SK-N-SH (cell line): ENCODE data around the gene PTPRF. TPM values are rescaled to one million over a fixed set of nuclear protein-coding genes. Genes with fewer than 3 reads are reported as not detected.

Source experiments
- CTCF ChIA-PET: fragments of 300-600, 350-600 bp; formaldehyde crosslinking; extraction: SDS; loops from one replicate; lab custom pipeline; 2021; lab: Yijun Ruan, JAX
- POLR2A ChIA-PET: fragments of 350-600 bp; sonication (Branson Sonifier 250); formaldehyde crosslinking; extraction: SDS; loops from one replicate; lab custom pipeline; 2020; ENCODE audit warnings: antibody characterized with exemption, inconsistent platforms; lab: Yijun Ruan, JAX
- DNase-seq: peaks from one replicate; pipeline ENCODE4 v3.0.0; 2012
- H2AFZ ChIP-seq: fragments of 200-600 bp; sonication (generic); 2 replicates; pipeline ENCODE4 v1.8.1; 2016; ENCODE audit warnings: antibody characterized with exemption, mild to moderate bottlenecking, low read depth
- H3F3A ChIP-seq: fragments of 200-600 bp; sonication (generic); replicated peaks from 2 replicates; pipeline ENCODE3; 2016; ENCODE audit warnings: antibody characterized with exemption, mild to moderate bottlenecking; ENCODE audit not compliant: insufficient read depth
- H3K27ac ChIP-seq, 2 experiments: fragments of 200-500 bp in 1 of 2; fragments of 200-600 bp in 1 of 2; sonication (Bioruptor generic) in 1 of 2; sonication (generic), shearing (Covaris generic) in 1 of 2; 2 replicates each; pipeline versions ENCODE4 v1.5.1 to v1.6.1; 2014 to 2016; ENCODE audit warnings: low read depth in 2 of 2, inconsistent platforms in 1 of 2, low read length in 1 of 2, mild to moderate bottlenecking in 1 of 2, mixed read lengths in 1 of 2
- H3K27me3 ChIP-seq: fragments of 200-600 bp; sonication (generic), shearing (Covaris generic); 2 replicates; pipeline ENCODE4 v1.6.1; 2016; ENCODE audit warnings: mixed run types; ENCODE audit not compliant: insufficient read depth
- H3K36me3 ChIP-seq, 2 experiments: fragments of 200-500 bp in 1 of 2; fragments of 200-600 bp in 1 of 2; sonication (Bioruptor generic) in 1 of 2; sonication (generic) in 1 of 2; replicated peaks in 1 of 2; 2 replicates each; pipeline versions ENCODE3 to v1.5.1; 2014 to 2016; ENCODE audit warnings: low read length in 1 of 2, mild to moderate bottlenecking in 1 of 2; ENCODE audit not compliant: insufficient read depth in 2 of 2, control insufficient read depth in 1 of 2
- H3K4me1 ChIP-seq, 2 experiments: fragments of 200-500 bp in 1 of 2; fragments of 200-600 bp in 1 of 2; sonication (Bioruptor generic) in 1 of 2; sonication (generic), shearing (Covaris generic) in 1 of 2; 2 replicates each; pipeline versions ENCODE4 v1.5.1 to v1.6.1; 2014 to 2016; ENCODE audit warnings: low read depth in 1 of 2, low read length in 1 of 2, mixed run types in 1 of 2; ENCODE audit not compliant: insufficient read depth in 2 of 2, control insufficient read depth in 1 of 2
- H3K4me2 ChIP-seq: fragments of 200-600 bp; sonication (generic), shearing (Covaris generic); 2 replicates; pipeline ENCODE4 v1.6.1; 2017; ENCODE audit warnings: mixed run types
- H3K4me3 ChIP-seq, 2 experiments: fragments of 200-500 bp in 1 of 2; fragments of 200-600 bp in 1 of 2; sonication (Bioruptor generic) in 1 of 2; sonication (generic), shearing (Covaris generic) in 1 of 2; 2 replicates each; pipeline versions ENCODE4 v1.5.1 to v1.8.1; 2014 to 2016; ENCODE audit warnings: low read depth in 2 of 2, inconsistent platforms in 1 of 2, low read length in 1 of 2, mild to moderate bottlenecking in 1 of 2, mixed read lengths in 1 of 2, moderate library complexity in 1 of 2
- H3K79me2 ChIP-seq: fragments of 200-600 bp; sonication (generic); 2 replicates; pipeline ENCODE4 v1.8.1; 2017; ENCODE audit warnings: mild to moderate bottlenecking; ENCODE audit not compliant: insufficient read depth
- H3K9ac ChIP-seq: fragments of 200-600 bp; sonication (generic); 2 replicates; pipeline ENCODE4 v1.6.1; 2017; ENCODE audit warnings: mixed run types
- H3K9me2 ChIP-seq: fragments of 200-600 bp; sonication (generic); 2 replicates; pipeline ENCODE4 v1.6.1; 2017; ENCODE audit warnings: mixed run types
- H3K9me3 ChIP-seq: fragments of 200-600 bp; sonication (generic); 2 replicates; pipeline ENCODE4 v1.6.1; 2017; ENCODE audit warnings: mixed run types, mild to moderate bottlenecking, moderate library complexity
- H4K20me1 ChIP-seq: fragments of 200-600 bp; sonication (generic); 2 replicates; pipeline ENCODE4 v1.6.1; 2017; ENCODE audit warnings: mild to moderate bottlenecking, mixed run types; ENCODE audit not compliant: insufficient read depth
- EP300 ChIP-seq, 2 experiments: IDR thresholded peaks; 2 replicates each; pipeline versions ENCODE4 v1.4.0 to v1.6.1; 2012; ENCODE audit warnings: borderline replicate concordance in 1 of 2, low read depth in 1 of 2, low read length in 1 of 2
- EZH2phosphoT487 ChIP-seq: fragments of 200-600 bp; sonication (generic); IDR thresholded peaks from 2 replicates; pipeline ENCODE4 v1.6.1; 2017; ENCODE audit warnings: low read depth, mixed run types, mild to moderate bottlenecking, antibody characterized with exemption, moderate library complexity, borderline replicate concordance
- JUND ChIP-seq: IDR thresholded peaks from 2 replicates; pipeline ENCODE4 v1.4.0; 2012
- MEF2A ChIP-seq: IDR thresholded peaks from 2 replicates; pipeline ENCODE4 v1.4.0; 2012; ENCODE audit warnings: low read depth, borderline replicate concordance
- NFIC ChIP-seq: IDR thresholded peaks from 2 replicates; pipeline ENCODE4 v1.4.0; 2012; ENCODE audit warnings: borderline replicate concordance
- RFX5 ChIP-seq: IDR thresholded peaks from 2 replicates; pipeline ENCODE4 v1.6.1; 2012; ENCODE audit warnings: mild to moderate bottlenecking, improper control_type of control experiment, low read length
- SMC3 ChIP-seq: IDR thresholded peaks from 2 replicates; pipeline ENCODE4 v1.6.1; 2012; ENCODE audit warnings: low read depth, low read length, improper control_type of control experiment
- TCF12 ChIP-seq: IDR thresholded peaks from 2 replicates; pipeline ENCODE4 v1.4.0; 2012
- TEAD4 ChIP-seq: IDR thresholded peaks from 2 replicates; pipeline ENCODE4 v1.4.0; 2012; ENCODE audit warnings: mild to moderate bottlenecking, borderline replicate concordance; ENCODE audit not compliant: insufficient read depth
- USF1 ChIP-seq: IDR thresholded peaks from 2 replicates; pipeline ENCODE4 v1.4.0; 2012; ENCODE audit warnings: low read depth, borderline replicate concordance
- YY1 ChIP-seq: IDR thresholded peaks from 2 replicates; pipeline ENCODE4 v1.4.0; 2012; ENCODE audit warnings: low read depth, mild to moderate bottlenecking
- WGBS: methylation state at CpG from one replicate; pipeline ENCODE4 v1.1.6; 2017; ENCODE audit warnings: low lambda C conversion rate; 5-methylcytosine and 5-hydroxymethylcytosine counted together
- polyA plus RNA-seq, 3 experiments: library from polyadenylated mRNA; depleted of rRNA; stranded (reverse); fragments of >200 nt; gene quantifications; 2 replicates each; pipeline ENCODE4 v1.2.3, GENCODE V29; 2012
- TF ChIP-seq, protein P1 (sequence below): fragments of 200-600 bp; sonication (generic); IDR thresholded peaks from 2 replicates; pipeline ENCODE4 v1.6.1; 2017; ENCODE audit warnings: antibody characterized with exemption, mild to moderate bottlenecking, moderate library complexity

Gene PTPRF
- polyA plus RNA-seq, 1 of the 3 experiments (the other 2 are of a cell fraction), result 72.7 TPM

DNA sequence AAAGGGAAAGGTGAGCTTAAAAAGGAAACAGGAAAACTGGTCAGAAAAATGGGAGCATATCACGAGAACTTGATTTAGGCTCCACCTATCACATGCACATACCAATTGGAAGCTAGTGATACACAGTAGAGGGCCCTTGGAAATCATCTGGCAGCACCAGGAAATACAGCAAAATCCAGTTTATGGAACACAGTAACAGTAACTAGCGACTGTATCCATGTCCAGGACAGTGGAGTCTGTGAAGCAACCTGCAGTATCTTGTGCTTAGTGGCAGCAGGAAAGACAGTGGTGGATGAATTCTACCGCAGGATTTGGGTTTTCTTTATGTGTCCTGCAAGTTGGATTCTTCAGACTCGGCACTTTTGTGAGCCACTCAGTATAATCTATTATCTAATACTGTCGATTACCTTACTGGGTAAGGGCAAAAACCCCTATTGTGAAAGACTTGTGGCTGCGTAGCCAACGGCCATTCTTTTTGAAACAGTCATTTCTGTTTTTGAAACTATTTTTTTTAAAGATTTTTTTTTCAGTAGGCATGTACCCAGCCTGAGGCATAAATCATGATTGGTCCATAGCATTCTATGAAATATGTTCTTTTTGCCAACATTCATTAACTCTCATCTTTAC is 117.7 kb downstream of the PTPRF start:
- peaks cover 8% of the 10 kb centered on the region for H3F3A ChIP-seq
- peaks cover 0 to 10% of the 10 kb centered on the region in 2 experiments; a peak in 2 of 4 replicates for H3K4me1 ChIP-seq
- peaks cover 3 to 5% of the 10 kb centered on the region in 2 experiments for H3K36me3 ChIP-seq
- H3K27me3 ChIP-seq, result no peaks in the 10 kb centered on the region
- ChIA-PET CTCF (no interaction called here), POLR2A (no interaction called here)
- peak overlapping the region; percentile 8 to 89; a peak in 2 of 4 replicates for H3K27ac ChIP-seq
- H3K4me3 ChIP-seq, result no peak overlapping the region
- peaks cover 30% of the 10 kb centered on the region for H3K79me2 ChIP-seq
- peak overlapping the region; percentile 92; the same call in 1 of the 2 replicates for H2AFZ ChIP-seq
- H3K4me2 ChIP-seq, result no peak overlapping the region
- WGBS, result 92% methylated on average over 7 of the region's 7 CpGs
- no peak for TF ChIP-seq RFX5
- no peak for TF ChIP-seq TEAD4
- no peak for TF ChIP-seq NFIC
- TF ChIP-seq MEF2A, result no peak
- TF ChIP-seq, protein P1, sequence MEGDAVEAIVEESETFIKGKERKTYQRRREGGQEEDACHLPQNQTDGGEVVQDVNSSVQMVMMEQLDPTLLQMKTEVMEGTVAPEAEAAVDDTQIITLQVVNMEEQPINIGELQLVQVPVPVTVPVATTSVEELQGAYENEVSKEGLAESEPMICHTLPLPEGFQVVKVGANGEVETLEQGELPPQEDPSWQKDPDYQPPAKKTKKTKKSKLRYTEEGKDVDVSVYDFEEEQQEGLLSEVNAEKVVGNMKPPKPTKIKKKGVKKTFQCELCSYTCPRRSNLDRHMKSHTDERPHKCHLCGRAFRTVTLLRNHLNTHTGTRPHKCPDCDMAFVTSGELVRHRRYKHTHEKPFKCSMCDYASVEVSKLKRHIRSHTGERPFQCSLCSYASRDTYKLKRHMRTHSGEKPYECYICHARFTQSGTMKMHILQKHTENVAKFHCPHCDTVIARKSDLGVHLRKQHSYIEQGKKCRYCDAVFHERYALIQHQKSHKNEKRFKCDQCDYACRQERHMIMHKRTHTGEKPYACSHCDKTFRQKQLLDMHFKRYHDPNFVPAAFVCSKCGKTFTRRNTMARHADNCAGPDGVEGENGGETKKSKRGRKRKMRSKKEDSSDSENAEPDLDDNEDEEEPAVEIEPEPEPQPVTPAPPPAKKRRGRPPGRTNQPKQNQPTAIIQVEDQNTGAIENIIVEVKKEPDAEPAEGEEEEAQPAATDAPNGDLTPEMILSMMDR, result no peak
- TF ChIP-seq TCF12, result no peak
- TF ChIP-seq JUND, result no peak
- no peak for TF ChIP-seq EZH2phosphoT487
- no peak for TF ChIP-seq EP300 (IDR thresholded peaks at IDR 0.05; ENCODE audit: borderline replicate concordance in 1 of 2, low read depth in 1 of 2, low read length in 1 of 2)
- TF ChIP-seq USF1, result no peak
- H4K20me1 ChIP-seq, result peaks cover 28% of the 10 kb centered on the region; the same call in 1 of the 2 replicates
- H3K9me3 ChIP-seq, result no peaks in the 10 kb centered on the region
- DNase-seq, result no peak
- H3K9me2 ChIP-seq, result no peaks in the 10 kb centered on the region
- no peak overlapping the region for H3K9ac ChIP-seq

GRCh38 chr1:43648876-43649477 is 118.3 kb downstream of the PTPRF start:
- Histone ChIP-seq H3K9me2 (no peaks in the 10 kb centered on the region), H2AFZ (peak overlapping the region; percentile 92), H3K79me2 (peaks cover 37% of the 10 kb centered on the region), H3K4me1 (peaks cover 0 to 10% of the 10 kb centered on the region in 2 experiments; a peak in 2 of 4 replicates), H3K27me3 (no peaks in the 10 kb centered on the region), H3K4me3 (peak overlapping the region; percentile 85 to 92), H3K9ac (peak overlapping the region; percentile 79), H3K4me2 (peak overlapping the region; percentile 88), H3K36me3 (peaks cover 9 to 12% of the 10 kb centered on the region in 2 experiments), H3K27ac (peak overlapping the region; percentile 89 to 96), H3K9me3 (no peaks in the 10 kb centered on the region), H4K20me1 (peaks cover 34% of the 10 kb centered on the region), H3F3A (peaks cover 8% of the 10 kb centered on the region)
- ChIA-PET CTCF (interaction anchor here (0.7 kb wide), 1 partner anchor 23 kb away, joined by 3 read pairs; no protein-coding TSS in a partner anchor), POLR2A (interaction anchor here (0.6 to 1.5 kb wide), 5 partner anchors 14 to 574 kb away, joined by 3 to 10 read pairs (median 7); partner anchors contain the start of gene ST3GAL3)
- WGBS, result 27% methylated on average over 19 of the region's 19 CpGs
- DNase-seq, result no peak
- no peak for TF ChIP-seq SMC3
- no peak for TF ChIP-seq YY1
